DMS153 (cell line): ENCODE data around the gene TBC1D17.

Experiments used
- DNase-seq: peaks from one replicate; lab custom pipeline; 2025; lab: John Stamatoyannopoulos, UW

The TBC1D17 gene

DNA sequence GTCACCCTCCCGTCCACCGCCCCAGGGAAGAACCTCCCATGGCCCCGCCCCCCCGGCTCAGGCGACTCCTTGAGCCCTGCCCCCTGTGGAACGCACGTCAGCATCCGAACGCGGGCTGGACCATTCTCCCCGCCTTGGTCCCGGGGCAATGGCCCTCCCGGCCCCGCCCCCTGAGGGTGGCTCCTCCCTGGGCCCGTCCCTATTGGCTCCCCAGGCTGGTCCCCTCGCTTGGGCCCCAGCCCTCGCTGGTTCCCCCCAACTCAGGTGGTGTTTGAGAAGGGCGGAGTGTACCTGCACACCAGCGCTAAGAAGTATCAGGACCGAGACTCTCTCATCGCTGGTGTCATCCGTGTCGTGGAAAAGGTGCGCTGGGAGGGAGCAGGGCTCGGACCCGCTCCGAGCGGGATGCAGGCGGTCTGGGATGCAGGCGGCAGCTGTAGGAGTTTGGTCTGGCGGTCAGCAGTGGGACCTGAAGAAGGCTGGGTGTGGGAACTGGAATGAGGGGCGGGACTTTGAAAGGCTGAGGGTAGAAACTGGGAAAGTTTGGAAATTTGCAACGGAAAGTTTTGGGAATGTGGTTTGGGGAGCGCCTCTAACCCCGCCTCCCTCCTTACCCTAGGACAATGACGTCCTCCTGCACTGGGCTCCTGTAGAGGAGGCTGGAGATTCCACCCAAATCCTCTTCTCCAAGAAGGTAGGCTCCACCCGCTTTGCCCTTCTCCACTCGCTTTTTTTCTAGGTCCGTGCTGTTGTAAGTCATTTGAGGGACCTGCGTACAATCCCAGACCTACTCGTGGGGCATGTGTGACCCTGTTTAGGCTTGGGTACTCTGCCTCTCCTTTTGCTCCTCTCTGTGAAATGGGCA is 609 bp downstream of the TBC1D17 start:
- DNase-seq = peak; percentile 92

DNA sequence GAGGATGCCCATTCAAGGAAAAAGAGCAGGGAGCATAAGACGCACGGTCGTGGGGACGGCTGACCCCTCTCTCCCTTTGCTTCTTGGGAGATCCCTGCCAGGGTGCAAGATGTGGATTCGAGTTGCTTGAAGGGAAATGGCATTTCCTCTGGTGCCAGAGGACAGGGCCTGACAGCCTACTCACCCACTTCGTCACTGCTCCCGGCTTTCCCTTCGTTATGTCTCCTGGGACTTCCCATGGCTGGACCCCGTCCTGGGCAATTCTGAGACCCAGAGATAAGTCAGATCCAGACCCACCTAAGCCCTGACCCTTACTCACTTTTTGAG is 1.2 kb downstream of the TBC1D17 start:
- no peak for DNase-seq

DNA sequence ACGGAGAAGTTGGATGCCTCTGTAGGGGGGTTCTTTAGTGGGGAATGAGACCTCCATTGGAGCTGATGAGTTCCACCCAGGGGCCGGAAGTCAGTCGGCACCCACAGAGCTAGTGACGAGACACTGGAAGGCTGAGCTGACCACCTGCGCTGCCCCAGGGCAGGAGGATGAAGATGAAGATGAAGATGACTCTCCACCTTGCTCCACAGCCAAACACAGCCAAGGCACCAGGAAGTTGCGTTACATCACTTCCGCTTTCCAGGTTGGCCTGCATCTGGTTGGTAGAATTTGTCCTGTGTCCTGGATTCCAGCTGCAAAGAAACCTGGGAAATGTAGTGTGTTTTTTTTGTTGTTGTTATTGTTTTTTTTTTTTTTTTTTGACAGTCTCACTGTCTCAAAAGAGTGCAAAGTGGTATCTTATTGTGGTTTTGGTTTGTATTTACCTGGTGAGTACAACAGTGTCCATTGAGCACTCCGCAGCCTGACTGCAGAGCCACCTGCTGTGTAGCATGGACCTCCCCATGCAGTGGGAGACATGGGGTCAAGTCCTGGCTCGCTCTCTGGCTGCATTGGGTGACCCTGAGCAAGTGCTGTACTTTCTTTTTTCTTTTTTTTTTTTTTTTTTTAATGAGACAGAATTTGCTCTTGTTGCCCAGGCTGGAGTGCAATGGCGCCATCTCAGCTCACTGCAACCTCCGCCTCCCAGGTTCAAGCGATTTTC is 1.9 kb downstream of the TBC1D17 start:
- no peak for DNase-seq

DNA sequence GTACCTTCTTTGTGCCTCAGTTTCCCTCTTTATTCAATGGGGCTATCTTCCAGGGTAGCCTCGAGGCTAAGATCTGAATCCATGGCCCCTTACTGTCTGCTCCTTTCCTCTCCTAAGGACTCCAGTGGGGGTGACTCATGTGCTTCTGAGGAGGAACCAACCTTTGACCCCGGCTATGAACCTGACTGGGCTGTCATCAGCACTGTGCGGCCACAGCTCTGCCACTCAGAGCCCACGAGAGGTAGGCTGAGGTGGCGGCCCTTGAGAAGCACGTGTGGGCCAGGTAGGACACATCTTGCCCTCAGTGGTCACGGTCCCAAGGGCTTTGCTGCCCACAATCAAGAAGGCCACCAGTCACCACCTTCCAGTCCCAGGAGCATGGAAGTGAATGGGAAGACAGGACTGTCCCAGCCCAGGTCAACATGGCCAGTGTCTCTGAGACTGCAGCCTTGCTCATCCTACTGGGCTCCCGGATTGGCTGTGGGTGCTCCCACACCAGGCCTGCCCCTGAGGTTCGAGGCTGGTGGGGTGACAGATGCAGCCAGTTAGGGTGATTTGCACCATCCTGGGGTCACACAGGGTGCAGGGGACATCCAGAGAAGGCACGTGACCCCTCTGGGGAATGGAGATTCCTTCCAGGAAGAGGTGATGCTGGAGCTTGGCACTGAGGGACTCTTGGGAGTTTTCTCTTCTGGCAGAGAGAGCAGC is 2.8 kb downstream of the TBC1D17 start:
- DNase-seq = no peak

DNA sequence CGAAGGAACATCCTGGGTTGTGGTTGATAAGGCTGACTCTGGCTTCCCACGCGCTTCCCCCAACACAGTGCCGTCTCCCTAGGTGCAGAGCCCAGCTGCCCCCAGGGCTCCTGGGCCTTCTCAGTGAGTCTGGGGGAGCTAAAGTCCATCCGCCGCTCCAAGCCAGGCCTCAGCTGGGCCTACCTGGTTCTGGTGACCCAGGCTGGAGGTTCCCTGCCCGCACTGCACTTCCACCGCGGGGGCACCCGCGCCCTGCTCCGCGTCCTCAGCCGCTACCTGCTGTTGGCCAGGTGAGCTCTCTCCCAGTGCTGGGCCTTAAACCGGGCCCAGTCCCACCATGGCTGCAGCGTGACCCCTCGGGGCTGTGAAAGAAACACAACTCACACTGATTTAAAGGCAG is 3.7 kb downstream of the TBC1D17 start:
- DNase-seq = no peak

DNA sequence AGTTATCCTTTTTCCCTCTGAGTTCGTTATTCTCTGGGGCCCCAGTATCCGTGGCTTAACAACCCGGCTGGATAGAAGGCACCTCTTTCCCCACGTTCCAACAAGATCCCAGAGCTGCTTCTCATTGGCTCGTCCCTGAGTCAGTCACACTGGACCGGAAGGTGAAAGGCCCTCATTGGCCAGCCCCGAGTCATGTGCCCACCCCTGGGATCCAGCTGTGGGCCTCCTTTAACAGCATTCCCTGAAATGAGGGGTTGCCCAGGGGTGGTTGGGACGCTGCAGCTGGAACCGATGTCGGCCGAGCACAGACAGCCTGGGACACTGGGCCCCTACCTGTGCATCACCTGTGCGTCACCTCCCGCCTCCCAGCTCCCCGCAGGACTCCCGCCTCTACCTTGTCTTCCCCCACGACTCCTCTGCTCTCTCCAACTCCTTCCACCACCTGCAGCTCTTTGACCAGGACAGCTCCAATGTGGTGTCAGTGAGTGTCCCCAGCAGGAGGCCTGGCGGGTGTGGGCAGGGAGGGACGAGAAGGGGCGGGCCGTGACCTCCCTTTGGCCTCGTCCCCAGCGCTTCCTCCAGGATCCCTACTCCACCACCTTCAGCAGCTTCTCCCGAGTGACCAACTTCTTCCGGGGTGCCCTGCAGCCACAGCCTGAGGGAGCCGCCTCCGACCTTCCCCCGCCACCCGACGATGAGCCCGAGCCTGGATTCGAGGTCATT is 4.3 kb downstream of the TBC1D17 start:
- no peak for DNase-seq

DNA sequence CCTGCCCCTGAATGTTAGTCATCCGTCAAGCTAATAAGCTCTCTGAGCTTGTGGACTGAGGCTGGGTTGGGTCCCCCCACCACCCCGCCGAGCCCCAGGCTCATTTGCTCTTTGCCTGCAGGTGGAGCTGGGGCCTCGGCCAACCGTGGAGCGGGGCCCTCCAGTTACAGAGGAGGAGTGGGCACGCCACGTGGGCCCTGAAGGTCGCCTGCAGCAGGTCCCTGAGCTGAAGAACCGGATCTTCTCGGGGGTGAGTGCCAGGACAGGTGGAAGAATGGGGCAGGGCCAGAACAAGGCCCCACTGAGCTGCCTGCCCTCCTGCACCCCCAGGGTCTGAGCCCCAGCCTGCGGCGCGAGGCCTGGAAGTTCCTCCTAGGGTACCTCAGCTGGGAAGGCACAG is 5.1 kb downstream of the TBC1D17 start:
- no peak for DNase-seq

DNA sequence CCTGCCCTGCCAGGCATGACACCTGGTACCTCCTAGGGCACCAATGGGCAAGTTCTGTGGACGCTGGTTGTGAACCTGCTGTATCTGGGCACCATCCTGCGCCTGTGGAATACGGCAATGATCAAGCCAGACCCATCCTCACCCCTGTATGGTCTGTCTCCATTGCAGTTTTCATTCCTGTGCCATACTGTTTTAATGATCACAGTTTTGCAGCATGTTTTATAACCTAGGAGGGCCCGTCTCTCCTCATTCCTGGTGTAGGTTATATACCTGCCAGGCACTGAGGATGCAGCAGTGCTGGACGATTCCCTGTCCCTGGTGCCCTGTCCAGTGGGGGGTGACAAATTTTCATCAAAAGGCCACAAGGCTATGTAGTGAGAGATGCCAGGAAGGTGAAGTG is 5.6 kb downstream of the TBC1D17 start:
- DNase-seq = no peak

DNA sequence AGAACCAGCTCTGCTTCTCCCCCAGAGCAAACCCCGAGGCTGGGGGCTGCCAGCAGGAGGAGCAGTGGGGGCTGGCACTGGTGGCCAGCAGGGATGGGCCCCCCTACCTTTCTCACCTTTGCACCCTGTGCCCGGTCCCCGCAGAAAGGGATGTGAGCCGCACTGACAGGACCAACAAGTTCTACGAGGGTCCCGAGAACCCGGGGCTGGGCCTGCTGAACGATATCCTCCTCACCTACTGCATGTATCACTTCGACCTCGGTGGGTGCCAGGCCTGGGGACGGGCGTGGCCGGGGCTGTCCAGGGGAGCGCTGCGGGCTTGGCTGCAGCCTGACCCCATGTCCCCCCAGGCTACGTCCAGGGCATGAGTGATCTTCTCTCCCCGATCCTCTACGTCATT is 6.6 kb downstream of the TBC1D17 start:
- DNase-seq = no peak

DNA sequence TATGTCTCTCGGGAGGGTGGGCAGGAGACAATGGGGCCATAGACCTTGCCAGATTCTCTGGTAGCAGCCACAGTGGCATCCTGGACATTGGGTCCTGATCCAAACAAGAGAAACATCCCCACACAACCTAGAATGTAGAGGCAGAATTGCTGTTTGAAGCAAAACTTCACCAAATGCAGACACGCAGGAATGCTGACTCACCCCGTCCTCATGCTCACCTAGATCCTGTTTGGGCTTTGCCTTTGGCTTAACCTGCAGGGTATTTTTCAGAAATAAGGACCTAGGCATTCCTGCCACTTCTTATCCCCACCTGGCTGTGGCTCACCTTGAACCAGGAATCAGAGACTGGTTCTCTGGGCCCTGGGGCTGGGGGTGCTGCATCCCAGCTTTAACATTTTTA is 7.3 kb downstream of the TBC1D17 start:
- DNase-seq = no peak

DNA sequence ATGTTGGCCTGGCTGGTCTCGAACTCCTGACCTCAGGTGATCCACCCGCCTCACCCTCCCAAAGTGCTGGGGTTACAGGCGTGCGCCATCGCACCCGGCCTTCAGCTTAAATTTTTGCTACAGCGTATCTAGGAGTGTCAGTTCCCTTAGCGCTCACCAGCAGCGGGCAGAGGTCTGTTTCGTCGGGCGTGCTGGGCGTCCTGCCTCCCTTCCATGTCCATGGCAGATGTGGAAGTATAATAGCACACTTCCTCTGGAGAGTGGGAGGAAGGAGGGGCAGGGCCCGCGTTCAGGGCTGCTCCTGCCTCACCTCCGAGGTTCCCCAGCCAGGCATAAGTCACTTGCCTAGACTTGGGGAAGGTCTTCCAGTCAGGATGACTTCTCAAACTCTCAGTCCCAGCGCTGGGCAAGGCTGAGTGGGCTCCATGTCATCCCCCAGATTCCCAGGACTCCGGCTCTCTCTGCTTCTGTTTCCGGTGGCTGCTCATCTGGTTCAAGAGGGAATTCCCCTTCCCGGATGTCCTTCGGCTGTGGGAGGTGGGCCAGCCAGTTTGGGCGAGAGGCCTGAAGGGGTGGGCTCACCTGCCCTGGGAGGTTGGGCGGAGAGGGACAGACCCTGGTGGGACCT is 9.6 kb downstream of the TBC1D17 start:
- peak; percentile 46 for DNase-seq

DNA sequence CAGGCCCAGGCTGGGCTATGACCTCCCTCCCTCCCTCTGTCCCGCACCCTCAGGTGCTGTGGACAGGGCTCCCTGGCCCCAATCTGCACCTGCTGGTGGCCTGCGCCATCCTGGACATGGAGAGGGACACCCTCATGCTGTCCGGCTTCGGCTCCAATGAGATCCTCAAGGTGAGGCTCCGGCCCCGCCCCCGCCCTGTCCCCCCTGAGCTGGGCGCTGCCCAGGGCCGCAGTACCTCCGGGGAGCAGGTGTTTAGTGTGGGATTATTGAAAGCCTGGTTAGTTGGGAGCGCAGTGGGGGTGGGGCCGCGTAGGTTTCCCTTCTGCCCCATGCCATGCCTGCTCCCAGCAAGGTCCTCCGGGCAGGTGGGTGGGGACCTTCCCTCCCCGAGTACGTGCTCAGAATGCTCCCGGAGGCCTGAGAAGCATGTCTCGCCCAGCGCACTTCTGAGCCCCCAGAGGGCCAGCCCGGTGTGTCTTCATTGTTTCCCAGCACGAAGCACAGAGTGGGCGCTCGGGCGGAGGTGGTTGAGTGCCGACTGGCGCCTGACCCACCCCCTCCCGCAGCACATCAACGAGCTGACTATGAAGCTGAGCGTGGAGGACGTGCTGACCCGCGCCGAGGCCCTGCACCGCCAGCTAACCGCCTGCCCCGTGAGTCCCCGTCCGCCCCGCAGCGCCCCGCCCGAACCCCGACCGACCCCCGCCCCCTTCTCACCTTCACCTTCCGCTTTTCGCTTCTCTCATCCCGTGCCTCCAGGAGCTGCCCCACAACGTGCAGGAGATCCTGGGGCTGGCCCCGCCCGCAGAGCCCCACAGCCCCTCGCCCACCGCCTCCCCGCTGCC is 10.4 kb downstream of the TBC1D17 start:
- no peak for DNase-seq

DNA sequence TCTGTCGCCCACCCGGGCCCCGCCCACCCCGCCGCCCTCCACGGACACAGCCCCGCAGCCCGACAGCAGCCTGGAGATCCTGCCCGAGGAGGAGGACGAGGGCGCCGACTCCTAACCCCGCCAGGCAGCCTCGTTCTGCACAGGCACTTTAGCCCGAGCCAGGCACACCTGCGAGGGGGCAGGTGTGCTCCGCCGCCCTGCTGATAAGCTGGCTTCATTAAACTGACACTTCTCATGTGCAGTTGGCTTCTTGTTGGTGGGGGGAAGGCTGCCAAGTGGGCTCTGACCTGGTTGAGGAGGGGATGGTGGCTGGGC is 11.0 kb downstream of the TBC1D17 start:
- no peak for DNase-seq

DNA sequence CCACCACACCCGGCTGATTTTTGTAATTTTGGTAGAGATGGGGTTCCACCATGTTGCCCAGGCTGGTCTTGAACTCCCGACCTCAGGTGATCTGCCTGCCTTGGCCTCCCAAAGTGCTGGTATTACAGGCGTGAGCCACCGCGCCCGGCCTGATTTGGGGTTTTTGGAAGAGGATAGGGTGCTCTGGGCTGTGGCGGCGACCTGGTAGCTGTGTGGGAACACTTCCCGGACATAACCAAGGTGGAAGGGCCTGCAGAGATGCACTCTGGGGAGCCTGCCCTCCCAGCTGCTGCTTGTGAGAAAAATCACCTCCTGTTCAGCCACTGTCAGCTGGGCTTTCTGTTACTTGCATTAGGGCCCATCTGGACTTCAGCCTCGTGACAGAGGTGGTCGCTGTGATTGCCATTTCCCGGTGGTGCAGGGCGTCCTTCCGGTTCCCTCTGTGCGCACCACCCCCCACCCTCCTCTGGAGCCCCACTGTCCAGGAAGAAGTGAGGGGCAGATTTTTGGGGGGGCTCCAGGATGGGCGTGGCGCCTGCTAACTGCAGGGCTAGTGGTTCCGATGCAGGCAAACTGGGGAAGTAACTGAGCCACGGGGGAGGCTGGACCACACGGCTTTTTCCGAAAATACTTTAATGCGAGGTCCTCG is 11.7 kb downstream of the TBC1D17 start:
- DNase-seq = no peak

DNA sequence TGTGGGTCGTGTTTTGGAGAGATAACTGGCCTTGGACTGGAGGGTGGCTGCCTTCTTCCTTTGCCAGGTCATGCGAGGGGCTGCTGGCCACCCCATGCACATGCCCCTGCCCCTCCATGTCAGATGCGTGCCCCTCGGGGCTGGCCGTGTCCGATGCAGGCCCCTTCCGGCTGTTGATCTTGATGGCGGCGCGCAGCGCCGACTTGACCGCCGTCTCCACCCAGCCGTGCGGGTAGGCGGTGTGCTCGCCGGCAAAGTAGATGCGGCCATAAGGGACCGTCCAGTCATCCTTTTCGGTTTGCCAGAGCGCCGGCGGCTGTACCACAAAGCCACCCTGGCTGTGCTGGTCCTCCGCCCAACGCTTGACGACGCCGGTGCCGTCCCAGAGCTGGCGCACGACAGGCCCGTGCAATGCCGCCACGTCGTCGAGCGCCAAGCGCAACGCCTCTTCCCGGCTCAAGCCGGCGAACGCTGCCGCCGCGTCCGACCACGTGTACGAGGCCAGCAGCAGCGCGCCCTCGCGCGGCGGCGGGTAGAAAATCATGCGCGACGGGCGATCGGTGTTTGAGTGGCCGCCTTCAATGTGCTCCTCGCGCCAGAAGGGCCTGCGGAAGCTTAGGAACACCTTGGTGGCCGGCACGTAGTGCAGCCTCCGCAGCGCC is 12.3 kb downstream of the TBC1D17 start:
- peak; percentile 59 for DNase-seq

DNA sequence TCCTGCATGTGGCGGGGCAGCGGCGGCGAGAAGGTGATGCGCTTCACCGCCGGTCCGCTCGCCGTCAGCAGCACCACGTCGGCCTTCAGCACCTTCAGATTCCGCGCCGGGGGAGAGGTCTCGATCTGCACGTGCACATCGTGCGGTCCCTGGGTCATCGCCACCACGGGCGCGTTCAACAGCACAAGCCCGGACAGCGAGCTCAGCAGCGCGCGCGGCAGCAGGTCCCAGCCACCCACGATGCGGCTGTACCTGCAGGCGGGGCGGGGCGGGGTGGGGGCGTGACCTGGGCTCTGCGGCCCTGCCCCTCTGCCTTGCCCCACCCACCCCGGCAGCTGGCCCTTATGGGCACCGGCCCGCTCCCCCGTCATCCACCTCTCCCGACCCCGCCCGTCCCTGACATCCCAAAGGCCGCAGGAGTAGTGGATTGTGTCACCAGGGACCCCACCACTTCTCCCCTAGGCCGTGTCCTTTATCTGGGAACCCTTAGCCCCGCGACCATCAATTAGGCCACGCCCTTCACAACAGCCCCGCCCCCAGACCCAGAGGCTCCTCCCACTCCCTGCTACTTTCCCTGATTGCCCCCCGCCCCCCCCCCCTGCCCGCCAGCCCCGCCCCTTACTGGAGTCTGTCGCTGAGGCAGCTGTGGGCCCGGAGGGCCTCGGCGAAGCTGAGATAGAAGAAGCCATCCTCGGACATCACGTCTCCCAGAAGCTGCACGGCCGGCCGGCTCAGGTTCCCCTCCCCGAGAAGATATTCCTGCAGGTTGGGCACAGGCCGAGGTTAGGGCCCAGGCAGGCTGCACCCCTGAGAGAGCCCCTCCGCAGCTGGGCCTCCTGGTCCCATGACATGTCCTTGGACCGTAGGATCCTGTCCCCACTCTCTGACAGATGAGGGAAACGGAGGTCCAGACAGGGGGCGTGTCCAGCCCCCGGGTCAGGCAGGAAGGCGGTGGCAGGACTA is 13.1 kb downstream of the TBC1D17 start:
- peak; percentile 34 for DNase-seq

DNA sequence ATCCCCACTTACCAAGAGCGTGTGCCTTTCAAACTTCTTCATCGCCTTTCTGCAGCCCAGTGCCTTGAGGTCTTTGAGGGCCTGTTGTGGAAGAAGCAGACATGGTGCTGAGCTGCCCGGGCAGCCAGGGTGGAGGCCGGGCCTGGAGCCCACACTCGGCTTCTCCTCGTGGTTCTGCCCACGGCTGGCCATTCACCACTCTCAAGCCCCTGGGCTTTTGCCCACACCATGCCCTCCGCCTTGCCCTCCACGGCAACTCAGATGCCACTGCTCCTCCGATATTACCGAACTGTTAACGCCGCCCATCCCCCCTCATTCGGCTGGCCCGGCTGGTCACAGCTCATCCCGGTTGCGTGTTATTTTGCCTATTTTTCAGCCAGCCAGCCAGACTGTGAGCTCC is 13.9 kb downstream of the TBC1D17 start:
- no peak for DNase-seq

DNA sequence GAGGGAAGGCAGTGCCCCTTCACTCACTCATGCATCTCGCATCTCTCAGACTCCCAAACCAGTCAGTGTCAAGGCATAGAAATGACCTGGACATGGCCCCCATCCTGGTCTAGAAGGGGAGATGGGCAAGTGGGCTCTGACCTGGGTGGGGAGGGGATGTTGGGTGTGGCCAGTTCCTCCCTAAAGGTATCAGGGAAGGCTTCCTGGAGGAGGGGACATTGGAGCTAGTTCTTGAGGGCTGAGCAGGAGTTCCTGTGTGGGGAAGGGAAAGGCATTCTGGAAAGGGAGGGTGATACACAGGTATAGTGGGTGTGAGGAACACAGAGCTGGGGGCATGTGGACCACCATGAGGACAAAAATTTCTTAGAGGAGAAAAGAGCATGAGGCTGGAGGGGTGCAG is 15.2 kb downstream of the TBC1D17 start:
- no peak for DNase-seq
